GM19397 (cell line): ENCODE results near the gene WNK2.

Experiments
- ATAC-seq: cut with Tn5 transposase; IDR thresholded peaks from one replicate; pipeline ENCODE4 v1.9.1; 2021; ENCODE audit warnings: mild to moderate bottlenecking, moderate library complexity; ENCODE audit not compliant: unreplicated experiment

The WNK2 gene

DNA sequence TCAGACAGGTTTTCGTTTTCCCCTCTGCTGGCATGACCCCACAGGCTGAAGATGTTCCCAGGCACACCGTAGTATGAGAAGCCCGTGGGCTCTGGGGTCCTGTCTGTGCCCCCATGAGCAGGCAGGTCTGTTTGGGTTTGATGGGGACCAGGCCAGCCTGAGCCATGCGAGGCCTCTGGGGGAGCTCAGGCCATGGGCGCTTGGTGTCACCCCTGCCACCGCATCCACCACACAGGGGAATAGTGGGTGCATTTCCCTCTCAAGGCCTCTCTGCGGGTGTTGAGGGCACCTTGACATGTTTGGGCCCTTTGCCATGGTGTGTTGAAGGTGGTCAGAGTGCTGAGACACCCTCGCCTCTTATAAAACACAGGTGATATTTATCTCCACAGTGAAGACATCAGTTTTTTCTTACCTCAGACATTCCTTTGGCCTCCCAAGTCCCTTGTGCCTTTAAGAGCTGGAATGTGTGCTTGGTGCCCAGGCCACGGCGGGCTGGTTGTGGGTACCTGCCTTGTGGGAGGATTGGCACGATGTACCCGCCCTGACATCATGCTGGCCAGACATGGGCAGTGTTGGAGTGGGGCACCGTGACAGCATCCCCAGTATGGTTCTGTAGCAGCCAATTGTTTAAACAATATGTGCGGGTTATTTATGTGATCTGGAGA is 68.3 kb downstream of the WNK2 start:
- ATAC-seq = no peak

DNA sequence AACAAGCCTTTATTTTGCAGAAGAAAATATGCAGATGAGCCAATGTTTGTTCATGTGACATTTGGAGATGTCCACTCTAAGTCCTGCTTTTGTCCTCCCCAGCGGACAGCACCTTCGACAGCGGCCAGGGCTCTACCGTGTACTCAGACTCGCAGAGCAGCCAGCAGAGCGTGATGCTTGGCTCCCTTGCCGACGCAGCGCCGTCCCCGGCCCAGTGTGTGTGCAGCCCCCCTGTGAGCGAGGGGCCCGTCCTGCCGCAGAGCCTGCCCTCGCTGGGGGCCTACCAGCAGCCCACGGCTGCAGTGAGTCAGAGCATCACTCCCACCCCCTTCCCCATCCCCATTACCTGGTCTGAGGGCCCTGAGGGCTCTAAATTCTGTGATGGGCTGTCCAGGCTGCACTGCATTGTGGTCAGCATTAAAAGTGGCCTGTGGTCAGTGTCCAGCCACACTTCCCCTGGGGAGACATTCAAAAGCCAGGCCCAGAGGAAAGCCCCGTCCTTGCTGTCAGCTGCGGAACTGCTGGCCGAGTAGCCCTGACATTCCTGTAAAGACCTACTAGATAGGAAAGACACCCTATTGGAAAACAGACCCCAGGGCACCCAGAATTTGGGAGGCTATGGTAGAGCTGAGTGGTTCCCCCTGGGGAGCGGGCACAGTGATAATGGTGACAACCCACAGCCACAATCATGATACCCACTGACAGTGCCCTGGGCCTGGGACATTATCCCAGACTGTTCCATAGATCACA is 69.0 kb downstream of the WNK2 start:
- ATAC-seq = no peak

DNA sequence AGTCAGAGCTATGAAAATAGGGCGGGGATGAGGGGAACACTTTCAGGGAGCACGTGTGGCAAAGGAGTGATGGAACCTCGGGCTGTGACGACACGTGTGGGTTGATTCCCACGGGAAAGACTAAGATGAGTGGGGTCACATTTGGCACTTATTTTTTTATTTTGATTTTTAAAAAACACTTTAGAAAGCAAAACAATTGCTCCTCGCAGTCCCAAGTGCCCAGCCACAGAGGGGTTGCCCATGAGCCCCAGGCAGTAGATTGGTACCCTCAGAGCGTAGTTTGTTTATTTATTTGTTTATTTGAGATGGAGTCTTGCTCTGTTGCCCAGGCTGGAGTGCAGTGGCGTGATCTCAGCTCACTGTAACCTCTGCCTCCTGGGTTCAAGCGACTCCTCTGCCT is 69.7 kb downstream of the WNK2 start:
- no peak for ATAC-seq

DNA sequence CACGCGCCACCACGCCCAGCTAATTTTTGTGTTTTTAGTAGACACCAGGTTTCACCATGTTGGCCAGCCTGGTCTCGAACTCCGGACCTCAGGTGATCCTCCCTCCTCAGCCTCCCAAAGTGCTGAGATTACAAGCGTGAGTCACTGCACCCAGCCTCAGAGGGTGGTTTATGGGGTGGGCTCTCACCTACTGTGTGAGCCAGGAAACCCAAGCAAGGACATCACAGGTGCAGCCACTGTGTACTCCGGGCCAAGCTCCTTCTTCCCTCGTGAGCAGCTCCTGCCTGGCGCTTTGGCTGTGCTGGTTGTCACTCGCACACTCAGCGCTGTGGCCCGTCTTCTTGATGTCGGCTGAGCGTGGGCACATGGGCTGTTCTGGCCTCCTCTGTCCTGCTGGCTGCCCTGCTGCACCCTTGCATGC is 70.1 kb downstream of the WNK2 start:
- ATAC-seq = no peak

DNA sequence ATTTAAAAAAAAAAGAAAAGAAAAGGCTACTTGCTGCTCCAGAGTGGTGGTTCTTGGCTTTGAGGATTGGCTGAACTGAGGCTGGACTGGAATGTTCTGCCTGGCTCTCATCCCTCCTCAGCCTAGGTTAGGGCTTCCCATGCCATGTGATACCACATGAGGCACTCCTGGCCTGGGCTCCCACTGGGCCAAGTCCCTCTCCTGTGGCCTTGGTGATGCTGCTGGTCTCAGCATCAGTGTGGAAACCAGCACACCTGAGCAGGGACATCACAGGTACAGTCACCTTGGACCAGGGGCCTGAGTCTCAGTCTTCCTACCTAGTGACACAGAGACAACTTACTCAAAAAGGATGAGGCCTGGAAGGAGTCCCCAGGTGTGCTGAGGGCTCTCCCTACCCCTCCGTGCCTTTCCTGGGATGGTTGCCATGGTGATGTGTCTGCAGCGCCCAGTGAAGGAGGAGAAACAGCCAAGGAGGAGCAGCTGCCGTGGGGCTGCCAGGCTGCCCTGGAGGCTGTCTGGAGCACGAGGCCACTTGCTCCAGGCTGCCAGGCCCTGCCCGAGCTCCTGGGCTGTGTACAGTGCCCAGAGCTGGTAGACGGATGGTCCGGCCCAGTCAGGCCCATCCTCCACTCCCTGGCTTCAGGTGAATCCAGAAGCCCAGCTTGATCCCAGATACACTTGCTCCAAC is 71.0 kb downstream of the WNK2 start:
- ATAC-seq = no peak

DNA sequence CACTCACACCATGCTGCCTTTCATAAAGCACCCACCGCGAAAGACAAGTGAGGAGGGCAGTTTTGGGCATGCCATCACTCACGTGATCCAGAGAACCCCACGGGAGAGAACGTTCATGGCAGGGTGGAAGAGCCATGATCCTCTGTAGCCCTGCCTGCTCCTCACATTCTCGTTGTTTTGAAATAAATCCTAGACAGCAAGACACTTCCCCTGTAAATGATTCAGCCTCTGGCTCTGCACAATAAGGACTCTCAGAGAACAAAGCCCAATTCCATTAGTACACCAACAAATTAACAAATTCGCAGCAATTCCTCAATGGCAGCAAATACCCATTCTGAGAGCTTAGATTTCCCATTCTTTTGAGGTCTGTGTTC is 71.5 kb downstream of the WNK2 start:
- ATAC-seq = no peak

DNA sequence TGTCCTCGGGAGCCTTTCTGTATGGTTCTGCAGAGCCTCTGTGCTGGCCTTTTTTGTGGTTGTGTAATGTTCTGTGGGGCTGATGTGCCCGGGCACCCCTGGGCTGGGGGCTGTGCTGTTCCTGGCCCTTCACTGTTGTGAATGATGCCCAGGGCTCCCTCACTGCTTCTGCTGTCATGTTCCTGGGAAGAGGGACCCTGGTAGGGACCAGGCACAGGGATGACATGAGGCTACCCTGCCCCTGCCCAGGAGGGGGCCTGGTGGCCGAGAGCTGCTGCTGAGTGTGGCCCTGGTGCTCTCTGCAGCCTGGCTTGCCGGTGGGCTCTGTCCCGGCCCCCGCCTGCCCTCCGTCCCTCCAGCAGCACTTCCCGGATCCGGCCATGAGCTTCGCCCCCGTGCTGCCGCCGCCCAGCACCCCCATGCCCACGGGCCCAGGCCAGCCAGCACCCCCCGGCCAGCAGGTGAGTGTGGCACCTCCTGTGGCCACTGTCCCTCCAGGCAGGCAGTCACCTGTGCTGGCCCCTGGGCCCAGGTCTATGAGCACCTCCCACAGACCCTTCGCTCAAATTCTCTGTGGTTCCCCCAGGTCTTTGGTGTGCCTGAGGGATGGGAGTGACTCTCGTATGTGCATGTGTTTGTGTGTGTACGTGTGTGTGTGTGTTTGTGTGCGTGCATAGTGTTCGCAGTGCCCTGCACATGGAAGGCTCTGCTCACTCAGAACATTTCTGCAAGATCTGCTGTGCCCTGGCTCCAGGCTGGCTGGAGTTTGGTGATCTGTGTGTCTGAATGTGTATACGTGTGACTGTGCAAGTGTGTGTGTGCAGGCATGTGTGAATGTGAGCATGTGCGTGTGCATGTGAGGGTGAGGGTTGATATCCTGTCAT is 72.3 kb downstream of the WNK2 start:
- no peak for ATAC-seq

DNA sequence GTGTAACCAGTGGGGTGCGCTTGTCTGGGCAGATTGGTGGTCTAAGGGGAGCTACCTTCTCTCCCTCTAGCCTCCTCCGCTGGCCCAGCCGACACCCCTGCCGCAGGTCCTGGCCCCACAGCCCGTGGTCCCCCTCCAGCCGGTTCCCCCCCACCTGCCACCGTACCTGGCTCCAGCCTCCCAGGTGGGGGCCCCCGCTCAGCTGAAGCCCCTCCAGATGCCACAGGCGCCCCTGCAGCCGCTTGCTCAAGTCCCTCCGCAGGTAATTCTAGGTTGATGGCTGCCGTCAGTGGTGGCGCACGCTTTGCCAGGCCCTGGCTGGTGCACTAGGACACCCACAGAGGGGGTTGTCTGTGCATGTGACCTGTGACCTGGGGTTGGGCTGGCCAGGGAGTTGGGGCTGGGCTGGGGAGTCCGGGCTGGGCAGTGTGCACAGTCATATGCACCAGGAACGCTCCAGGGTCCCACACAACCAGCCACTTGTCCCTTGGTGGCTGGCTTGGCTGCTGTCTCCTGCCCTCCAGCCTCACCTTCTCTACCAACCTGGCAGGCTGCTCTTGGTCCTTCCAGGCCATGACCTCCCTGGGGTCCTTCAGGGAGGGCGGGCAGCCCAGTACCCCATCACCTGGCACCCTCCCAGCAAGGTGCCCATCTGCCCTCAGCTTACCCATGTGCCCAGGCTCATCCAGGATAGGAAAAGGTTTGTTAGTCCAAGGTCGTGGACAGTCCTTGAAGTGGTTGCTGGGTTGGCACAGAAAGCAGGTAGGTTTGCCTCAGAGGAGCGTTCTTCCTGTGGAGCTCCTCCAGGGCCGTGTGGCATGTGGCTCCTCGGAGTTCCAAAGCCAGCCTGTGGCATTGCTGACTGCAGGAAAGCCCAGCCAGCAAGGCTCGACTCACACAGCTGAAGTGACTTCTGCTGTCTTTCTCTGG is 73.2 kb downstream of the WNK2 start:
- no peak for ATAC-seq

DNA sequence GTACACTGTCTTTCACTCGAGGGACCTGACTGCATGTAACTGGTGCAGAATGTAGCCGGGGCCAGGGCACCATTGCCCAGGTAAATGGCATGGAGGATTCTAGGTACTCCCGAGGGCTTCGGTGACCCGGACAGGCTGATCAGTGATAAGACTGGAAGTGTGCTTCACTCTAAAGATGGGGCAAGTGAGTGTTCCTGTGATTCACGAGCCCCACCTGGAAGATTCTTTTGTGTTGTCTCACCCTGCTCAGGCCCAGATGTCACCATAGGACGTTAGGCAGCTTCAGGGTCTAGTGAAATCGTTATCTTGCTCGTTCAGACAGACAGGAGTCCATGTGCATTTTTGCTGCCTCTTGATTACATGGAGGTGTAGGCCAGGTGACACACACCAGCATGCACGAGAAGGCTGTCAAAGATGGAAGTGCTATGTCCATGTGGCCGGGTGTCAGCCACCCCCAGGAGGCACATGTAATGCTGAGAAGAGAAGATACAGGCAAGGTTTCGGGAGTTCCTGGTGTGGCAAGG is 73.9 kb downstream of the WNK2 start:
- no peak for ATAC-seq

DNA sequence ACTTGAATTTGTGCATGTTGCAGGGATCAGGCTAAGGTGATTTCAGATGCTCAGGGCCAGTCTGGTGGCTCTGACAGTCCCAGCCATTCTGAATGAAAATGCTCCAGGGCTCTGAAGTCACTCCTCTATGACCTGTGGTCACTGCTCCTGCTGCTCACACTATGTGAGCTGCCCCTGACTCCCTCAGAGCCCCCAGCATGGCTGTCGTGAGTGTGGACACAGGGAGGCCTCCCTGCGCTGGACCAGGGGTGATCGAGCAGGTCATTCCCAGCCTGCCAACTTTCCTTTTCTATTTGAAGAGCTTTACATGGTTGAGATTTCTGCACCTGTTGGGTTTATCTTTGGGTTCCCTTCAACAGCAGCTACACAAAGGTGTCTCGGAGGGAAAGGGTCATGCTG is 74.5 kb downstream of the WNK2 start:
- no peak for ATAC-seq

DNA sequence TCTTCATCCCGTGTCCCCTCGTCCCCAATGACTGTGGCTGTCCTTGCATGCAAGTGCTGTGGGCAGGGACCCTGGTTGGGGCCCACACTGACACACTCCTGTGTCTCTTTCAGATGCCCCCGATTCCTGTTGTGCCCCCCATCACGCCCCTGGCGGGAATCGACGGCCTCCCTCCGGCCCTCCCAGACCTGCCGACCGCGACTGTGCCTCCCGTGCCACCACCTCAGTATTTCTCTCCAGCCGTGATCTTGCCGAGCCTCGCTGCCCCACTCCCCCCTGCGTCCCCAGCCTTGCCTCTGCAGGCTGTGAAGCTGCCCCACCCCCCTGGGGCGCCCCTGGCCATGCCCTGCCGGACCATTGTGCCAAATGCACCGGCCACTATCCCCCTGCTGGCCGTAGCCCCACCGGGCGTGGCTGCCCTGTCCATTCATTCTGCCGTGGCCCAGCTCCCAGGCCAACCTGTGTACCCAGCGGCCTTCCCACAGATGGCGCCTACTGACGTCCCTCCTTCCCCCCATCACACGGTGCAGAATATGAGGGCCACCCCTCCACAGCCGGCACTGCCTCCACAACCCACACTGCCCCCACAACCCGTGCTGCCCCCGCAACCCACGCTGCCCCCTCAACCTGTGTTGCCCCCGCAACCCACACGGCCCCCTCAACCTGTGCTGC is 75.0 kb downstream of the WNK2 start:
- no peak for ATAC-seq

DNA sequence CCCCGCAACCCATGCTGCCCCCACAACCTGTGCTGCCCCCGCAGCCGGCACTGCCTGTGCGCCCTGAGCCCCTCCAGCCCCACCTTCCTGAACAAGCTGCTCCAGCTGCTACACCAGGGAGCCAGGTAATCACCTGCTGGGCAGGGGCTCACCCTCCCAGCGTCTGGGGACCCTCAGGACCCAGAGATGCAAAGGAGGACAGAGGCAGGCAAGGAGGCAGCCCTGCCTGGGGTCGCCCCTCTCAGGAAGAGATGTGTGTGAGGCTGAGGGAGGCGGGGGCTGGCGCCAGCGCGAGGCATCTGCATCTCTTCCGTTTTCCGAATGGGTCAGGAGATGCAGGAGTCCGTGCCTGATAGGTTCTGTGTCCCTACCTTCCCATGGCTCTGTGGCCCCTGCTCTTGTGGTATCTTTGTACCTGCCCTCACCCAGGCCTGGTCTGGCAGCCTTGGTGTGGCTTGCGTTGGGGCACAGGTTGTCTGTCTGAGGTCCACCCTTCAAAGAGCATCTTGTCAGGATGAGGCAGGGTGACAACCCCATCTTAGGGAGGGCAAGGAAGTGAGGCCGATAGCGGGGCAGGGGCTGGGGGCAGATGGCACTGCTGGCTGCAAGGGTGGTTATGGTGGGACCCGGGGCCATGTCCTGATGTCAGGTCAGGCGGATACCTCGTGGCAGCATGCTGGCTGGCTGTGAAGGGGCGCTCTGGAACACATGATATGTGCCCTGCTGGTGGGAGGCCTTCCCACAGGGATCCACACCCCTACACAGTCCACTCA is 75.7 kb downstream of the WNK2 start:
- no peak for ATAC-seq

DNA sequence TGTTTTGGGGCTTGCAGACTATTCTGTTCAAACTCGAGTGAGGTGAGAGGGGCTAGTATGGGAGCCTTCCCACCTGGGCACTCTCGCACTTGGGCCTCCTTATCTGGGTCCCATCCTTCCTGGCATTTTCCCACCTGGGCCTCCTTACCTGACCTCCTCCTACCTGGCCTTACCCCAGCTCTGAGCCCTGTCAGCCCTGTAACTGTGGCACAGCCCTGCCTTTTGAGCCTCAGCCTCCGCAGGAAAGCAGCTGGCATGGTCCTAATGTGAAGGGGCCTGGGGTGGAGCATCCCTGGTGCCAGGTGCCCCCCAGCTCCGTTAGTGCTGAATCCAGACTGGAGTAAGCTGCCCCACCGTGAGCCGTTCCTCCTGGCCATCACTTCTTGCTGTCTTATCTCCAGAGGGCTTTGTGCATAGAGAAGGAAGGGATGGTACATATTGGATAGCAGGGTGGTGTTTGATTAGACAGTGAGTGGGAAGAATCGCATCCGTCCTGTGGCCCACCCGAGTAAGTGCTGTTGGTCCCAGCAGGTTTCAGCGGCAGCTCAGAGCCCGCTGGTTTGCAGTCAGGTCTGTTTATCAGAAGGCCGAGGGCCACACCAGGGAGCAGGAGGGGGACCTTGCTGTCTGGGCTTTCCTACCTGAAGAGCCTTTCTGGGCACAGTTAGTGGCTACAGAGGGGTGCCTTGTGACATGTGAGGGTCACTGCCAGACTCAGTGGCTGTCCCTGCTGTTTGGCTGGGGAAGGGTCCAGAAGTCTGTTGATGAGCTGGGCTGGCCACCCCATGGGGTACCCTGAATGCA is 76.5 kb downstream of the WNK2 start:
- ATAC-seq = no peak

DNA sequence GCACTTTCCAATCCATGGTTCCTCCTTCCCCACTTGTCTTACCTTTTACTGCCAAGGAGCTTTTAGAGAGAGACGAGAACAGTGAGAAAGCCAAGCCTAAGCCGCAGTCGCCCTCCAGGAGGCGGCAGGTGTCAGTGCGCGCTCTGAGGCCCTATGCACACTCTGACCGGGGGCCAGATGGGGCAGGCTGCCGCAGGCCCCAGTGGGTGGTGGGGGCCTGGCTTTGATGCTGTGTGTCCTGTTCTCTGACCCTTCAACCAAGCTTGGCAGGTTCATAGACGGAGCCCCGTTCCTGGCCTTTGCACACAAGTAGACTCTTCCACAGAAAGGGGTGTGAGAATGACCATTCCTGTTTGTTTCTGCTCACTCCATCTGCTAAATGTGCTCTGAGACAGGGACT is 77.3 kb downstream of the WNK2 start:
- no peak for ATAC-seq

DNA sequence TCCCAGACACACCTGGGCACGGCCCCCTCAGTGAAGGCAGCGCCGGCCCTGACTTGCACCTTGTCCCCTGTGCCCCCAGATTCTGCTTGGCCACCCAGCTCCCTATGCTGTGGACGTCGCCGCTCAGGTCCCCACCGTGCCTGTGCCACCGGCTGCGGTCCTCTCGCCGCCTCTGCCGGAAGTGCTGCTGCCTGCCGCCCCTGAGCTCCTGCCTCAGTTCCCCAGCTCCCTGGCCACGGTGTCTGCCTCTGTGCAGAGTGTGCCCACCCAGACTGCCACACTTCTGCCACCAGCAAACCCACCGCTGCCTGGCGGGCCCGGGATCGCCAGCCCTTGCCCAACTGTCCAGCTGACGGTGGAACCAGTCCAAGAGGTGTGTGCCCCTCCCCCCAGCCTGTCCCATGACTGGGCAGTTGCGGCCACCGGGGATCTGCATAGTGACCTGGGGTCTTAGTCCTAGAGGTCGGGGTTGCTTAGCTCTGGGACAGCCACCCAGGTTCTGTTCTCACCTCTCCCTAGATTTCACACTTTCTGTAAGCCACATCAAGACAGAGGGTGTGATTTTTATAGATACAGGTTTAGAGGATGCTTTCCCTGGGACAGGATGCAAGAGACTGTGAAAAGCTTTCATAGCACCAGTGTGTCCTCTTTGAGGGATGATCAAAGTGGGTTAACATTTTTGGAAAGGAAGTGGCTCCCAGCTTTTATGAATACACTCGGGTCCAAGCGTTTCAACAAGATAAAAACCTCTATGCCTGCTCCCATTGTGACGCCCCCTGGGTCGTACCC is 78.0 kb downstream of the WNK2 start:
- ATAC-seq = no peak

DNA sequence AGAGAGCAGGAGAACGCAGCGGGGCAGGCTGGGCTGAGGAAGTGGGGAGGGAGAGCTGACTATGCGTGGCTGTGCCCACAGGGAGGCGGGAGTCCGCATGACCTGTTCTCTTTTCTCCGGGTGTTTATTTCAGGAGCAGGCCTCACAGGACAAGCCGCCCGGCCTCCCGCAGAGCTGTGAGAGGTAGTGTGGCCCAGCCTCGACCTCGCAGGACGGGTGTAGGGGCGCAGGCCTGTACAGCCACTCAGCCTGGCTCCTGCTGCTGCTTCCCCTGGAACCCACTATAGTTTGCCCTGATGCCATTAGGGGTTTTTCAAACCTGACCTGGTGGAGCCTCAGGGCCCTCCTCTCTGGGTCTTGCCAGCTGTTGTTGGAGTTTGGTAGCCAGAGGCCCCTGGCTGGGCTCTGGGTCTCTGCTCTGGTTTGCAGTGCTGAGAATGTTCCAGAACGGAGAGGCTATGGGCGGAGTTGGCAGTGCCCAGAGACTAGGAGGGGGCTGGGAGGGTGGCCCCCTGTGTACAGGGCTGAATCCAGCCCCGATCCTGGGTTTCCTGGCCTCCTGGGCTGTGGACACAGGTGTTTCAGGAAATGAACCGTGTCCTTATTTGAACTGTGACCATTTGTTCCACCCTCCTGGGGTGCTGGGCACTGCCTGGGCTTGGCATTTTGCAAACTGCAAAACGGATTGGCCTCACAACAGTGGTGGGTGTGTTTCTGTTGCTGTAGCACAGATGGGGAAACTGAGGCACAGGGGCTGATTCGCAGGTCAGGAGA is 78.8 kb downstream of the WNK2 start:
- no peak for ATAC-seq
